HG02970 (cell line): ENCODE measurements around the gene MACROD1.

ENCODE experiments used
- ATAC-seq: cut with Tn5 transposase; IDR thresholded peaks from one replicate; pipeline ENCODE4 v1.9.1; 2021; ENCODE audit warnings: mild to moderate bottlenecking, moderate library complexity, moderate number of reproducible peaks; ENCODE audit not compliant: unreplicated experiment, low FRiP score

Gene MACROD1, protein sequence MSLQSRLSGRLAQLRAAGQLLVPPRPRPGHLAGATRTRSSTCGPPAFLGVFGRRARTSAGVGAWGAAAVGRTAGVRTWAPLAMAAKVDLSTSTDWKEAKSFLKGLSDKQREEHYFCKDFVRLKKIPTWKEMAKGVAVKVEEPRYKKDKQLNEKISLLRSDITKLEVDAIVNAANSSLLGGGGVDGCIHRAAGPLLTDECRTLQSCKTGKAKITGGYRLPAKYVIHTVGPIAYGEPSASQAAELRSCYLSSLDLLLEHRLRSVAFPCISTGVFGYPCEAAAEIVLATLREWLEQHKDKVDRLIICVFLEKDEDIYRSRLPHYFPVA

DNA sequence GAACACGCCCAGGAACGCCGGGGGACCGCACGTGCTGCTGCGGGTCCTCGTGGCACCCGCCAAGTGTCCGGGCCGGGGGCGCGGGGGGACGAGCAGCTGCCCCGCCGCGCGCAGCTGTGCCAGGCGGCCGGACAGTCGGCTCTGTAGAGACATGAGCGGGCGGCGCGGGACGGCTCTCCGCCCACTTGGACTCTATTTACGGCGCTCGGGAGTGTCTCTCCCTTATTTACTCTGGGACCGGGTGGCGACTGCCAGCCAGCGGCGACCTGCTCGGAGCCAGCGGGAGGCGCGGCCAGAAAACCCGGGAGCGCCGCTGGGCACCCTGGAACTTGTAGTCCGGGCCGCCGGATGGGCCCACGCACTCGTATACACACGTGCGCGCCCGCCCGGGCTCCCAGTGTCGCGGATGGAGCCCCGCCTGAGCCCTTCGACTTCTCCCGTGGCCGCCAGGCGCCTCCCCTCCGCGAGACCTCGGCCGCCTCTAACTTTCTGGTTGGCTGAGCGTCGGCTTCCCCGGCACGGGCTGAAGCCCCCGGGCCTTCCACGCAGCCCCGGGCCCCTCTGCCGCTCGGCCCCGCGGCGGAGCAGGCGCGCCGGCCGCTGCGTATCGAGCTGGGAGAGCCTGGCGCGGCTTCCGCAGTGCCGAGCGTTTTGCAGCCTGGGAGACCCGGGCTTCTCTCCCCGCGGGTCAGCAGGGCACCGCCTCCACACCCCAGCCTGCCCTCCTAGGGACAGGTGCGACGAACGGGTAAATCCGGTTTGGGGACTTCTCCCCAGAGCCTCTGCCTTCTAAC is at the start of gene MACROD1:
Gene MACROD1 (minus strand): TSS at position 272 of the 794 bp plus-strand sequence. CDS start 119 bp downstream, at position 153.
- peak; percentile 59 for ATAC-seq

GRCh38 chr11:64211181-64211872 is 45.4 kb upstream of the MACROD1 start:
- ATAC-seq, result no peak

GRCh38 chr11:64210301-64211020 is 44.5 kb upstream of the MACROD1 start:
- no peak for ATAC-seq

DNA sequence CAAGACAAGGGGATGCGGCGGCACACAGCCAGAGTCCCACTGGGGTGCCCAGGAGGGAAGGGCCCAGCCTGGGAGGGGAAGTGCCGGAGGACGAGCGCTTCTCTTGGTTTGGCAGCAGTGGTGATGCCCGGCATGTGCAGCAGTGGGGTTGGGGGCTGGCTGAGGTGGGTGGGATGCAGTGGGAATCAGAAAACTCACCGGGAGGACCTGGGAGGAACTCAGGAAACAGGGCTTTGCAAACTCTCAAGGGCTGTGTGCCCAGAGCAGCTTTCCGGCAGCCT is 43.6 kb upstream of the MACROD1 start:
- no peak for ATAC-seq

GRCh38 chr11:64208796-64209562 is 43.1 kb upstream of the MACROD1 start:
- ATAC-seq, result no peak

DNA sequence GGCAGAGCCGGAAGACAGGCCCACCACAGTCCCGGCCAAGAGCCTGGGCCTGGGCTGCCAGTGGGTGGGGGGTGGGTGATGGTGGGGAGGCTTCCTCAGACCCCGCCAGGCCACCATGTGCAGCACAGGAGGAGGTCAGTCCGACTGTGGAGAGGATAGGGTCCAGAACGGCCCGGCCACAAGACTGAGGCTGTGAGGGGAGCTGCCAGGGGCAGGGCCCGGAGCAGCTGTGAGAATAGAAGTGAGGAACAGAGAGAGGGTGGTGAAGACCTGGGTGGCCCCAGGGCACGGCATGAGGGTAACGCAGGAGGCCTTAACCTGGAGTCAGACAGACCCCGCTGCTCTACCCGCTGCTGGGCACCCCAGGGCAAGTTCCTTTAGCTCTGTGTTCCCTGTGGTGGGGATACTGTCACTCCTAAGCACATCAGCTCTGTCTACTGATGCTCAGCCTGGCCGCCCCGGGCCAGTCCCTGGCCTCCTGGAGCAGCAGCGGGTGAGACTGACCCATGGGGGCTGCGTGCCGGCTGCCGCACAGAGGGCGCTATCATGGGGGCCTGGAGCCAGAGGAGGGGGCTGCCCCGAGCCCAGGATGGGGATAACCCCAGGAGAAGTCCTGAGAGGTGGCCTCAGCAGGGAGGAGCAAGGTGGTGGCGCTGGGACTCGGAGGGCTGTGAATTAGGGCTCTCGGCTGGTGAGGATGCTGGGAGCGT is 42.3 kb upstream of the MACROD1 start:
- ATAC-seq, result no peak

DNA sequence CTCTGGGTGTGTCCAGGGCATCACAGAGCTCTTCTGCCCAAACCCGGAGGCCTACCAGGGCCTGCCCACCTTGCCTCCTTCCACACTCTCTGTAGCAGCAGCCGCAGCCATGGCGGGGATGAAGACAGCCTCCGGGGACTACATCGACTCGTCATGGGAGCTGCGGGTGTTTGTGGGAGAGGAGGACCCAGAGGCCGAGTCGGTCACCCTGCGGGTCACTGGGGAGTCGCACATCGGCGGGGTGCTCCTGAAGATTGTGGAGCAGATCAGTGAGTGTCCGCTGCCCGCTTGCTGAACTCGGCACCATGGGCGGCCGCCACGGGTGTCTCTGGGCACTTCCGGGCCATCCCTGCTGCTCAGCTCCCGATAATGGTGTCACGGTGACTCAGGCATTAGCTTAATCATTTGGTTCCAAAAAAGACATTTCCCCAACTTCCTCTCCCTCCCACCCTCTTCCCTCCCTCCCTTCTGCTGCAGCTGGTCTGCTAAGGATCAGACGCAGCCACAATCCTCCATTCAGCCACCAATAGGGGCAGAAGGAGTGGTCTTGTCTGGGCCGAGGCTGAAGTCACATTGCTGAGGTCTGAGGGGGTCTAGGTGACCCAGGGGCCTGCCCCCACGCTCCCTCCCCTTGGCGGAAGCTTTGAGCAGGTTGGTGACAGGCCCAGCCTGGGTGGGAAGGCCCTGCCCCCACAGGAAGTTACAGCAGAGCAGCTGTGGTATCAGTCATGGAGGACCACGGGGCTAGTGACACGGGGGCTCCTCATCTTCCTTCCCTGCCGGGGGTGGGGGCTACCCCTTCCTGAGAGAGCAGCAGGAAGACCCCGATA is 41.6 kb upstream of the MACROD1 start:
- ATAC-seq, result peak; percentile 33

DNA sequence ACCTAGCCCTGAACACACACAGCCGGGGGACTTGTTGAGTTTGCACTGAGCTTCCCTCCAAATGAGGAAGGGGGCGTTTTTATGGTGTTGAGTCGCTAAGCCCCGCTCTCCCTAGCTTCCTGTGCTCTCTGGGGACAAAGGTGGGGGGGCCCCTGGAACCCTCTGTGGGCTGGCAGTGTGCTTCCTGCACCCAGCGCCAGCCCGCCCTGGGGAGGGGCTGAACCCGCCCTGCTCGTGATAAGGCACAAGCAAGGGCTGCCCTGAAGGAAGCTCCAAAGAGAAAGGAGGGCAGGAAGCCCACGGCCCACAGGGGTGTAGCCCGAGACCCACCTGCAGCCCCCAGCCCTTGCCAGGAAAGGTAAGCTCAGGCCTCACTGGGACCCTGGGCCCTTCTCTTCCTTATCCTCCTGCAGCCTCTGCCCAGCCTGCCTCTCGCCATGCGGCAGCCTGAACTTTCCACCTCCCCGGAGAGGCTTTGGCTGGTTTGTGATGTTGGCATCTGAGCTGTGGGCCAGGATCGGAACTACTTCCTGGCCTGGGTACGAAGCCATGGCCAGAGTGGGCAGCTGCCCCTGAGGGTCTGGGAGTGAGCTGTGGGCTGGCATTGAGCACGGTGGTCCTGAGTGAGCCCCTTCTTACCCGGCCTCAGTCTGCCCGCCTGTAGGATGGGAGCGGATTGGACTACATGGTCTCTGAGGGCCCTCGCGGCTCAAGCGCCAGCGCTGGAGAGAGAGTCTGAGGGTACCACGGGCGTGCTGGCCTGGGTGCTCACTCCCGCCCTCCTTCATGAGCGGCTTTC is 40.7 kb upstream of the MACROD1 start, which contains the start of gene FERMT3:
Gene FERMT3 (plus strand): TSS at position 265 of the 799 bp plus-strand sequence. CDS start 644 bp downstream, outside the sequence.
- no peak for ATAC-seq

DNA sequence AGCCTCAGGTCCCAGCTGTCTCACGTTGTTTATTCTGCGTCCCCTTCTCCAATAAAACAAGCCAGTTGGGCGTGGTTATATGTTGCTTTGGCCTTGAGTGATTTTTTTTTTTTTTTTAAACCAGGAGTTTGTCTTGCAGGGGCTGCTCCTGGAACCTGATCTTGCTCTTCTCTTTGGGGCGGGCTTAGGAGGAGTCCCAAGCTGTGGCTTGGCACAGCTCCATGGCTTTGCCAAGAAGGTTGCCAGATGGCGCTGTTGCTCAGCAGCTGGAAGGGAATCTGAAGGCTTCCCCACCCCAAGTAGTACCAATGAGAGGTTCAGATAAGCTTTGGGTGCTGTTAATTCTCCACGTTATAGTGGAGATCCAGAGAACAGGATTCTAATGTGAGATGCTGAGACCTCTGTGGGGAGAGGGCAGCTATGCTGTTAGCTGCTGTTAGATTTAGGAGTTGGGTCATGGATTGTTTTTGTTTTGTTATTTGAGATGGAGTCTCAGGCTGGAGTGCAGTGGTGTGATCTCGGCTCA is 38.6 kb upstream of the MACROD1 start:
- no peak for ATAC-seq

- ATAC-seq, result no peak
Measured at GRCh38 chr11:64204080-64204440, 38.1 kb upstream of the MACROD1 start.

- ATAC-seq, result no peak
Measured at GRCh38 chr11:64203421-64204079, 37.6 kb upstream of the MACROD1 start.

GRCh38 chr11:64202992-64203391 is 37.1 kb upstream of the MACROD1 start:
- no peak for ATAC-seq

GRCh38 chr11:64201543-64201942 is 35.6 kb upstream of the MACROD1 start:
- no peak for ATAC-seq

GRCh38 chr11:64198511-64198910 is 32.6 kb upstream of the MACROD1 start:
- ATAC-seq, result no peak

DNA sequence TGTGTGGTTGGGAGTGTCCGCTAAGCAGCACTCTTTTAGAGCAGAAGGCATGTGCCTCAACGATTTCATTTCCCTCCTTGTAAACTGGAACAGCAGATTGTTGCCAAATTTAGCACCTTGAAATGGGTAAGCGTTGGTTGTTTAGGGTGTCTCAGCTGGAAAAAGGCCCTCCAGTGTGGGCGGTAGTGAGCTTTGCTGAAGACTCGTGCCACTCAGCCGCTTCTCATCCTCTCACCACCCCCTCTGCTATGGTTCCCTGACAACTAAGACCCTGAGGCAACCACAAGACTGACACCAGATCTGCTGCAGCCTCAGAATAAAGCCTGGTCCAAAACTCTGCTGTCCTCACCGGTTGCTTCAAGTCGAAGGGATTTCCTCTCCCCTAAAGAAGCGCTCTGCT is 30.7 kb upstream of the MACROD1 start:
- ATAC-seq, result no peak

GRCh38 chr11:64192434-64192833 is 26.5 kb upstream of the MACROD1 start:
- ATAC-seq, result no peak
